ENCODE data around the gene PRCC.

- TF ChIP-seq POLR2A (IDR thresholded peaks at IDR 0.05) (no peak), CTCF (IDR thresholded peaks at IDR 0.05) (no peak)
These were observed 18.5 kb upstream of the PRCC start for GRCh38 chr1:156748670-156749418.

Measured in adrenal gland (tissue), 5 donors.